Measurements from ENCODE around the gene SFT2D3.

The SFT2D3 gene

DNA sequence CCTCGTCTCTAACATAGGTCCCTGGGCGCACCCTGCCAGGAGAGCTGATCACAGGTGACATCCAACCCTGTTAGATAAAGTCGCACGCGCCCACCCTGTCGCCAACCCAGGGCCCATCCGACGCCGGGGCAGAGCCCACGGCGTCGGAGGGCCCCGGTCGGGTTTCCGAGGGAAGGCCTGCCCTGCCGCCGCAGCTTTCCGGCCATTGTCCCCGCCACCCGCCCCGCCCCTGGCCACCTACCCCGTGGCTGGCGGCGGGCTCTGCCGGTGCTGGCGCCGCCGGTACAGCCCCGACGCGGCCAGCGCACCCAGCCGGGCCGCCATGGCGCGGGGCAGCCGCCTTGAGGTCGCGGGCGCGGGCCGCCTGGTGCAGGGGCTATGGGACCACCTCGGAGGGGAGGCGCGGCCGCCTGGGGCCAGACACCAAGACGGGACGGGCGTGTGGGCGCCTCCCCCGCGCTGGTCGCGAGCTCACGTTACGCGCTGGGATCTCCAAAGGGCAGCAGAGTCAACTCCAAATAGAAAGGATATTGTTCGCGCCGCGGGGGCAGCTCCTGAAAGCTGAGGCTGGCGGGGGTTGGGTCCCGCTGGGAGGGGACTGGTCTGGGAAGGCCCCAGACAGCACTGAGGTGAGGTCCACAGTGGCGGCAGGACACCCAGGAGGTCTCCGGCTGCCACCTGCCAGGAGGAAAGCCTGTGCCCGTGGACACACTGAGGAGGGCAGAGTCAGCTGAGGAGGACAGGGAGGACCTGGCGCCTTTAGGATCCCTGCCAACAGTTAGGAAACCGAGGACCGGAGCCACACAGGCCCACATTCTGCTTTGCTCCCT lies 37.0 kb upstream of the SFT2D3 start:
- DNase-seq (ENCODE audit: low read depth in 2 of 2): no peak

DNA sequence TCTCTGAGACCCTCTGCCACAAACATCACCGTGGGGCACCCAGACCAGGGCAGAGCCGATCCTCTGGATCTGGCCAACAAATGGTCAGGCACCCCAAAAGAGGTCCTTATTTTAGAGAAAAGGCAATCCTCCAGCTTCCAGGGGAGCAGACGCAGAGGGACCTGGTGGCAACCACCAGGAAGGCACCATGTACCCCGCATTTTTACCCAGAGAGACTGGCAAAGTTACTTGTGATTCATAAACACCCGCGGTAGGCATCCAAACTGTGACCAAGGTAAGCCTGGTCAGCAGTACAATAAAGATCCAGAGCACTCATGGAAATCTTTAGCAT lies 36.4 kb upstream of the SFT2D3 start:
- DNase-seq (ENCODE audit: low read depth in 2 of 2): no peak

DNA sequence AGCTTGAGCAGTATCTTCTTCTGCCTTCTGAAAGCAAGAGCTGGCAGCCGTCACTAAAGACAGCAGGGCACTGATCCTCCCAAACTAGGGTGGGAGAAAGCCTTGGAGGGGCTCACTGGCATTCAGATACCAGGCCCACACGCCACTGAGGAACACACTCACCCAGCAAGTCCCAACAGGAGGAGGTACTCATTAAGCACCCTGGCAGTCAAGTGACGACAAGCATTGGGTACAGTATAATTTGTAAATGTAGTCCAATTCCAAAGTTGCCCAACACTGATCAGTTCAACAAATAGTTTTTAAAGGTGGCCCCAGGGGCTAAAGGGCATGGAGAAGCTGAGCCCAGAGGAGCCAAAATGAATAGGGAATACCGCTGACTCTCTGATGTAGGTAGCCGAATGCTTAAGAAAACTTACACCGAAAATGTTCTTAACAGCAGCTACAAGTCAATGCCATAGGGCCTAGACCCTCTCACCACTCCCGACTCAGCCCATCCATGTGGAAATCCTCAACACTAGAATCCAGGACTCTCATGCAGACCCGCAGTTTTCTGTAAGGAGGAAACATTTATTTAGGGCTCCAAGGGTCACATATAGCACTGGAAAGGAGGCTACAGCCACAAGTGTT lies 35.9 kb upstream of the SFT2D3 start:
- DNase-seq (ENCODE audit: low read depth in 2 of 2): no peak

DNA sequence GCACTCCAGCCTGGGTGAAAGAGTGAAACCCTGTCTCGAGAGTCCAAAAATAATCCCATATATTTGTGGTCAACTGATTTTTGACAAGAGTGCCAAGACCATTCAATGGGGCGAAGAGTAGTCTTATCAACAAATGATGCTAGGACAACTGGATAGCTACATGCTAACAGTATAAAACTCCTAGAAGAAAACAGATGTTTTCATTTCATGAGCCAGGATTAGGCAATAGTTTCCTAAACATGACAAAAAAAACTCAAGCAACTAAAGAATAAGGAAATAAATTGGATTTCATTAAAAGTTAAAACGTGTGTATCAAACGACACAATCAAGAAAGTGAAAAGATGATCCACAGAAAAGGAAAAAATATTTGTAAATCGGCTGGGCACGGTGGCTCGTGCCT lies 32.2 kb upstream of the SFT2D3 start:
- no peak for DNase-seq (ENCODE audit: low read depth in 2 of 2)

DNA sequence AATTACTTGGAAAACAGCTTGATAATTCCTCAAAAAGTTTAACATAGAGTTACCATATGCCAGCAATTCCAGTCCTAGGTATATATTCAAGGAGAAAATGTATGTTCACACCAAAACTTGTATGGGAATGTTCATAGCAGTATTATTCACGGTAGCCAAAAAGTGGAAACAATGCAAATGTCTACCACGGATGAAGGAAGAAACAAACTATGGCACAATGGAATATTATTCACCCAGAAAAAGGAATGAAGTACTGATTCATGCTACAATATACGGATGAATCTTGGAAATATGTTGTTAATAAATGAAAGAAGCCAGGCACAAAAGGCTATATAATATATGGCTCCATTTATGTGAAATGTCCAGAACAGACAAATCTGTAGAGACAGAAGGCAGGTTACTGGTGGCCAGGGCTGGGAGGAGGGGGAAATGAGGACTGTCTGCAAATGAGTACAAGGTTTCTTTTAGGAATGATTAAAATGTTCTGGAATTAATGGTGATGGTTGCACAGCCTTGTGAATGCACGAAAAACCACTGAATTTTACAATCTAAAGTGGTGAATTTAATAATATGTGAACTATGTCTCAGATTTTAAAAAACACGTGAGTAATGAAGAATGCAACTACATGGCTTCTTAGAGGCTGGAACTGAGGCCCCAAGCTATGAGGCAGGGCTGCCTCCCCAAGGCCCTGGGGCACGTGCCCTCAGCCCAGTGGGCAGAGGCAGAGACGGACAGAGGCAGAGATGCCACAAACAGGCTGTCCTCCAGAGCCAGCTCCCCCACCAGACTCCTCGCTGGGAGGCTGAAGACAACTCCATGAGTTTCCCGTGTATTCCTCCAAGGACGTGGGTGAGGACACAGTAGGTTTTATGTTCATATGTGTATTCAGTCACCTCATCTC lies 31.0 kb upstream of the SFT2D3 start:
- DNase-seq (ENCODE audit: low read depth in 2 of 2): no peak

DNA sequence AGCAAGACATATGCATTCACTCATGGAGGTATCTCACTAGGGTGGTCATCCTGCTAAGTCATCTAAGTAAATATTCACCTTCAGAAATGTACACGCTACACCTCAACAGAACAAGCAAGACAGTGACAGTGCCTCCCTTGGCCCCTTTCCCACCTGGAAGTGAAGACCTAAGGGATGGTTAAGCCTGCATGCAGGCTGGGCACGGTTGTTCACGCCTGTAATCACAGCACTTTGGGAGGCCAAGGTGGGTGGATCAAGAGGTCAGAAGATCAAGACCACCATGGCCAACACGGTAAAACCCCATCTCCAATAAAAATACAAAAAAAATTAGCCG lies 30.4 kb upstream of the SFT2D3 start:
- no peak for DNase-seq (ENCODE audit: low read depth in 2 of 2)

DNA sequence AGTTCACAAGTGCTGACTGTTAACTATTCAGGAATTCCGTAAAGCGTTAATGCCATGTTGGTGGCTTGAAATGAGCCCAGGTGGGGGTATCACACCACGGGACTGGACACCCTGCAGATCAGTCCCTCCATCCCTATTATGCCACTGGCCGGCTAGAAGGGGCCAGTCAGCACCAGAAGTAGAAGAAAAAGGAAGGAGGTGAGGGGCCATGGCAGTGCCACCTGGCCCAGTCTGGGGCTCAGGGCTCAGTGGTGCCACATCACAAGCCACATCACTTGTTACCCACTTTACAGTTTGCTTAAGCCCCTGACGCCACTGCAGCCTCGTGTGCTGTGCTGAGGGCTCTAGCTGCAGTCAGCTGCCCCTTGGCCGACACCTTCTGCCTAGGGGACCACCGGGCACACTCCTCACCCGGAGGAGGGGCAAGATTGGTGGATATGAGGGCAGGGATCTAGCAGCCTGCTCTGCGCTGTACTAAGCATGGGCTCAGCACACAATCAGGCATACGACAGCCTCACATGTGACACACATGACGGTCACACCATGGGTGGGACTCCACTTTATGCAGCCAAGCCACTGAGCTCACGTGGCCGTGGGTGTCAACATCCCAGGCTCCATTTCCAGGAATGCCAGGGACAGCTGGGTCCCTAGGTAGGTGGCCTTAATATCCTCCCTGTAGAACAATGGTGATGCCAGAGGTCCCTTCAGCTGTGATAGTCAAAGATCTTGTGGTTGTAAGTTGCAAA lies 29.6 kb upstream of the SFT2D3 start:
- no peak for DNase-seq (ENCODE audit: low read depth in 2 of 2)

DNA sequence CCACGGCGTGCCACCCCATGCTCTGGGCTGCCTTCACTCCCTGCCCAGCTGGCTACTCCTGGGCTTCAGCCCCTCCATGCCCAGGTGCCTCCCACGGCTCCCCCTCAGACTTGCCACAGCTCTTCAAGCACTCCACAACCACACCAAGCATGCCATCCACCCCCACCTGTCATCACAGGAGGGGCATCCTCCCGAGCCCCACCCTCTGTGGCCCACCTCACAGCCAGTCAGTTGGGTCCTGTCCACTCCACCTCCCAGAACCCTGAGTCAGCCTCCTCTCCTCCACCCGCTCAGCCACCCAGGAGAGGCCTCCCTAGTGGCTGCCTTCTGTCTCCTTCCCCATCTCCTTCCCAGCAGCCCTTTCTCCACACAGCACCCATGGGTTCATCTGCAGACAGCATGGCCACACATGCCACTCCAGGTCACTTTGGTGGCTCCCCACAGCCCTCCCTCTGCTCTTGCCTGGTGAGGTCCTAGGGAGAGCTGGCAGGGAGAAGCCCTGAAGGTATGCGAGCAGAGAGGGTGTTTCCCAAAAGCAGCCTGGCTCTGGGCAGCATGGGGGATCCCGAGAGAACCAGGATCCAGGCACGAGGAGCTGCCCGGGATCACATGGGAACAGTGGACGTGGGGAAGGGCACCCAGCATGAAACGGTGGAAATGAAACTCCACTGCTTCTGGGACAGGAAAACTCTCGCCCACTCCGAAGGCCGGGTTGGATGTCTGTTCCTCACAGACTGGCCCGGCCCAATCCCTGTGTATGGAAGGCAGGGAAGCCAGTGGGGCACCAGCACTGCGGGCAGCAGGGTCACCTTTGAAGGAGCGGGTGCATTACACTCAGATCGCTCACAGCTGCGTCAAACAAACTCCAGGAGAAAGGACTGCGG lies 28.7 kb upstream of the SFT2D3 start:
- no peak for DNase-seq (ENCODE audit: low read depth in 2 of 2)

DNA sequence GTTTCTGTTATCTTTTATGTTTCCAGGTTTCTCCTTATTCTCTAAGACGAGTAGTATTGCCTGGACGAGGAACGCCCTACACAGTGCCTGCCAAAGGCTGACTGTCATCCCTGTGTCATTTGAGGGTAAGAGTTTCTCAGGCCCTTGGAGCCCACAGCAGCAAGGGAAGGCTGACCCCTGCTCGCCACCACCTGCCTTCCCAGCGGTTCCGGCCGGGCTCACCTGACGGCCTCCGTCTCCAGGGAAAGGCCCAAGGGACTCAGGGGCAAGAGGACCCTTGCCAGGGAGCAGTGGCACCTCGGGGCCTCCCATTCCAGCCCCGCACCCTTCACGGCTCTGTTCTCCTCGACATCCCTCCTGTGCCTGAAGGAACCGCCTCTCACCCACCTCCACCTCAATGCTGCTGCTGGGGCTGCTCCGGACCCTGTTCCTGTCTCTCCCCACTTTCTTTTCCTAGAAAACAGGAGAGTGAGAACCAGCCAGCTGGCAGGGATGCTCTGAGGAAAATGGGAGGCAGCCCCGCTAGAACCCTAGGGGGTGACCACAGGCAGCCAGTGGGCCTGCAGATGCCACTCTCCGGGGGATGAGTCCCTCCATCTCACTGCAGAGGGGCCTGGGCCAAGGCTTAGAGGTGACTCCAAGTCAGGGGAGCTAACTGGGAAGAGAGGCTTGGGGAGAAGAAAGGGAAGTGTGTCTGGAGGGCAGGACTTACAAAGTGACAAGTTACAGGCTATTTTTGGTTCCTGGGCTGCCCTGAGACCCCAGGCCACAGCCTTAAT lies 27.8 kb upstream of the SFT2D3 start:
- no peak for DNase-seq (ENCODE audit: low read depth in 2 of 2)

DNA sequence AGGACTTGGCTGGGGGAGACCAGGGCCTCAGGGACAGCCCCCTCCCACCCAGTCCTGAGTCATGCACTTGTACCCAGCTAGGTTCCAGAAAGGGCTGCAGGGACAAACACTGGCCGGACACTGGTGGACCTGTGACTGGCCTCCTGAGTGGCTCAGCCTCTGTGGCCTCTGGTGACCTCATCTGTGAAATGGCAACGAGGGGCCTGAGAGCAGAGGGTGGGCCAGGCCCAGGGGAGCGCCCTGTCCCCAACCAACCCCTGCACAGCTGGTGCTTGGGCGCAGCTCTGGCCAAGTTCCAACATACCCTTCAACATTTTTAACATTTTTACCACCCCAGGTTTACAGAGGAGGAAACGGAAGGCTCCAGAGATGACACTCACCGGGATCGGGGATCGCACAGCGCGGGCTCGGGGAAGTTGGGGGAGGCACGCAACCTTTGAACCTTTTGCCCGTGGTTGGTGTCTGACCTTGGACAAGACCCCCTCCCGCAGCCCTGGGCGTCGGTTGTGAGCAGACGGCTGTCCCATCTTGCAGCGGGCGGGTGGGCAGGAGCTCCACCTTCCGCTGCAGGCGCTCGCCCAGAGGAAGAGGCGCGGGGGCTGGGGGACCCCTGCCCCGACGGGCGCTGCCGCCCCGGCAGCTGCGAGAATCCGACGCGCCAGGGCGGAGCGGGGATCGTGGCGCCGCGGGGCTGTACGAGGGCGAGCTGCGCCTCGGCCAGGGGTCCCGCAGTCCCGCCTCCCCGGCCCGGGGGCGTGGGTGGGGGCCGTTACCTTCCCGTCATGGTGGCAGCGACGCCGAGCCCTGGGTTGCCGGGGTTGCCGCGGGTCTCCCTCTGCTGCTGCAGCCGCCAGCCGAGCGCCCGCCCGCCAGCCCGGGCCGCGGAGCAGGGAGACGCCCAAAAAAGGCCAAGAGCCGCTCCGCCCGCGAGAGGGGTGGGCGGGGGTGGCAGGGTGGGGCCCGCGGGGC lies 26.8 kb upstream of the SFT2D3 start:
- DNase-seq (ENCODE audit: low read depth in 2 of 2): no peak

DNA sequence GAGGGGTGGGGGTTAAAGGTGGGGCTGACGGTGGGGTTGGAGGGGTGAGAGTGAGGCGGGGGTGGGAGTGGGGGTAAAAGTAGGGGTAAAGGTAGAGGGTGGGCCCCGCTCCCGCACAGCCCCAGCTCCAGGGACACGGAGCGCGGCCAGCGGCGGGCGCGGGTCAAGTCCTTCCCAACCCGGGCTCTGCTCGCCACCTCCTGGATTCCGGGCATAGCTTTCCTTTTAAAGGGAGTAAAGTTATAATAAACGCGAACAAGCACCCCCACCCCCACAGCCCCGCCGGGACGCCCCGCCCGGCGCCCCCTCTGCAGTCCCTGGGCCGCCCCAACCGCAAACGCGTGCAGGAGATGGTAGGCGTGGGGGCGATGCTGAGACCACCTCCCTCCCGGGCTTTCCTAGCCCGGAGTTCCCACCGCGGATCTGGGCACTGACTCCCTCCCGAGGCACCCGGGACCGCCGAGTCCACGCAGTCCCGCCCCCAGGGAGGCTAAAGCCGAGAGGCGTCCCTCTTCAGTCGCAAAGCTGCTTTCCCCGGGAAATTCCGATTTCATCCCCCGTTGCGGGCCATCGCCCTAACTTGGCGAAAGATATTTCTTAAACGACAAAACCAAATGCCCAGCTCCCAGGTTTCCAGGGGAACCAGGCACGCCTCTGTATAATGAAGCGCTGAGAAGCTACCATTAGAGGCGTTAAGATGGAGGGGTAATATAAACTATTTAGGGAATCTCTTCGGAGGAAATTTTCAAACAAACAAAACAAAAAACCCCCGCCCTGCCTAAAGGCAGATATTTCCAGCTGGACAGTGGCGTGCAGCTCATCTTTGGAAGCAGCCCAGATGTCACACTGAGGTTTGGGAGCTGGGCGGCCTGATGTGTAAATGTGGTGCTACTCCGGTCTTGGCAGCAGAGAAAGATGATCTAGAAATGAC lies 25.7 kb upstream of the SFT2D3 start, which contains the start of gene LIMS2:
Gene LIMS2 (minus strand): TSS at position 200 of the 931 bp plus-strand sequence. CDS start 506 bp downstream, outside the sequence.
- DNase-seq (ENCODE audit: low read depth in 2 of 2): no peak

DNA sequence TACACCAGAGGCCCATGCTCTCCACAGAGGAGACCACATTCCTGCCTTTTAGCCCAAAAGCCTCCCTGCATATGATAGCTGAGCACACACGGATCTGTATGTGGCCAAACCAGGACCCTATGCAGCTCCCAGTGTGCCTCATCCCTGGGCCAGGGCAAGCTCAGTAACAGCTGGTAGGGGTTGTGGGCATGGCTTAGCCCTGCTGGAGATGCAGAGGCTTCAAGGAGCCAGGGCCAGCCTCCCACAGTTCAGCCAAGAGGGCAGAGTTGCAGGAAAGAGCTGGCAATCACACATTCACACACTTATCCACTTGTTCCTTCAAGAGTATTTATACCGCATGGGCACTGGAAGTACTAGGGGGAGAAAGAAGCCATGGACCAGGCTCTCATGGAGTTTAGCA lies 24.4 kb upstream of the SFT2D3 start:
- DNase-seq (ENCODE audit: low read depth in 2 of 2): no peak

DNA sequence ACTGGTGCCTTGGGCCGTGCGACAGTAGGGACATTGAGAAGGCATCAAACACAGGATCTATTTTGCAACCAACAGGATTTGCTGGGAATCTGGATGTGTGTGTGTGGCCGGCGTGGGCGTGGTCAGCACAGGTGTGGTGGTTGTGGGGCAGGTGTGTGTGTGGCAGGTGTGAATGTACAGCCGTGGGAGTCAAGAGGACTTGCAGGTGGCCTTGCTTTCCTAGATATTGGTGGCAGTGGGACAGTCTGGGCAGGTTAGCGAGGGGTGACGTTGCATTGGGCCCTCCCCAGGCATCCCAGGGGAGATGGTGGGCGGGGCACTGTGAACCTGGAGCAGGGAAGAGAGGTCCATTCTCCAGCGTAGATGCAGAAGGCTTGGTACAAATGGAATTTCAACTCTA lies 22.8 kb upstream of the SFT2D3 start:
- DNase-seq (ENCODE audit: low read depth in 2 of 2): no peak

DNA sequence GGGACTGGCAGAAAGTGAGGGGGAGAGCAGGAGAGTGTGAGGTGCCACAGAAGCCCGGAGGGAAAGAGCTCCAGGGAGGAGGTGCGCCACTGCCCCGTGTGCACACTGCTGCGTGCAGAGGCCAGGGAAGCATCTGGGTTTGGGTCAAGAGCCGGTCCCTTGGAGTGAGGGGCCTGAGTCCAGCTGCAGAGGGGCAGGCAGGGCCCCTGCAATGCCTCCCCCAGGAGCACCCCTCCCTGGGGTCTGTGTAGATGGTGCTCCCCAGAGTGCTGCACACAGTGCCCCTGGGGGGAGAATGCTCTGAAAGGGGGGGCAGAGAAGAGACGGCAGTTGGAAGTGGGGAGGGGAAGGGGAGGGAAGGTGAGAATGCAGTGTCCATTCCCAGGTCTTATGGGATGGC lies 22.3 kb upstream of the SFT2D3 start:
- no peak for DNase-seq (ENCODE audit: low read depth in 2 of 2)

DNA sequence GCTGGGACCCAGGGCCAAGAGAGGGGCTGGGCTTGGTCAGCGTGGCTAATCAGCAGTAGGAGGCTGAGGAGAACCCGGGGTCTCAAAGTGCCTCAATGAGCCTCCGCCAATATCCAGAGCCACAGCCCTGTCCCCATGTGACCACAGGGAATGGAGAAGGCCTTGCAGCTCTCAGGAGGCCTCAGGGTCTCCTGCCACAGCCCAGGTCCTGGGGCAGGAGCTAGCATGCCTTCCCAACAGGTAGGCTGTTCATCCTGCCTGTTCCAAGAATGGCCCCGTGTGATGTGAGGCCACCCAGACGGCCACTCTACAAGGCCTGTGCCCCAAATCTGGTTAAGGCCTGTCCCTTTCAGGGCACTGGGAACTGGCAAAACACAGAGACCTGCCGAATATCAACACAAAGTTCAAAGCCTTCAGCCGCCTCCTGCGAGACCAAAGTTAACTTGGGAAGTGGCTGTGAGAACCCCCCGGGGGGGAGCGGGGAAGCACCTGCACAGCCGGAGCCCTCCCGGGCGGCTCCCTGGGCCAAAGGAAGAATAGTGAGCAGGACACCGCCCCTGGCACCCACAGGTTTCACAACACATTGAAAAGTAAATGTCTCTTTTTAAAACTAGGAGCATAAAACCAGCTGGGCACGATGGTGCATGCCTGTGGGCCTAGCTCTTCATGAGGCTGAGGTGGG lies 21.5 kb upstream of the SFT2D3 start:
- no peak for DNase-seq (ENCODE audit: low read depth in 2 of 2)

DNA sequence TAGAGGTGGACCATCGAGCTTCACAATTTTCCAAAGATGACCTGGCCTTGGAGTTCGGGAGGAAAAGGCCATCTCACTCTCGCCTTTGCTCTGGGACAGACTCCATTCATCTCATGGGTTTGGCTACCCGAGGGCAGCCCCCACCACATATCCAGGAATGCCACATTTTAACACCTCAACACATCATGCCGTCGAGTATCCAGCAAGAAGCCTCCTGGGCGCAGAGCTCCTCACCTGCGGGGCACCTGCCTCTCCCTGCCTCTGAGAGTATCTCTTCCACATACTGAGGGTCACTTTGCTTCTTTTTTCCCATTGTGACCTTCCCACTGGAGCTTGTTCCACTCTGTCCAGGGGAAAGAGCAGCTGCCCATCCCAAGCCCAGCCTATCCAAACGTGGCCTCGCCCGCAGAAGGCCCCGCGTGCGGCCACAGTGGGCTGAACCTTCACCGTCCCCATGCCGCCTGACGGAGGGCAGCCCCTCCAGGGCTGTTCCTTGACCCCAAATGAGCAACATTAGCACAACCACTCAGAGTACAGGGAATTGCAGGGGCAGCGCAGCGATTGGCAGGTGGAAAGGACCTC lies 20.5 kb upstream of the SFT2D3 start:
- DNase-seq (ENCODE audit: low read depth in 2 of 2): no peak

DNA sequence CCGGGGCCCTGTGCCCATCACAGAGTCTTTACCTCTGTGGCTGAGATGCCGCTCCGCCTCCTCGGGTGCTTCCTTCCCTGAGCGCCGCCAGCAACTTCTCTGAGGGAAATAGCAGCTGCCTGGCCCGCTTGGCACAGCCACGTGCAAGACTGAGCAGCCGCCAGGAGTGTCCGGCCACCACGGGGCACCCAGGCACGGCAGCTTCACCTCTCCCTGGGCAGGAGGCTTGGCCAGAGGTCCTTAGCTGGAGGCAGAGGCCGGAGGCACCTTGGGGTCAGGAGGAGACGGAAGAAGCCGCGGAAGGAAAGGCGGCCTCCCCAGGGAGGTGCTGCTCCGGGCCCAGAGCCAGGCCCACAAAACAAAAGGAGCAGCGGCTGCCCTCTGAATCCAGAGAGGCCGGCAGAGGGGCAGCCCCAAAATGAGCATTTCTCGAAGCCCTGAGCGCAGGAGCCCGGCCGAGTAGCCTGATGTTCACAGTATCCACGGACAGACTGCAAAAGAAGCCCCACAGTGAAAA lies 20.0 kb upstream of the SFT2D3 start:
- DNase-seq (ENCODE audit: low read depth in 2 of 2): no peak
